CD4-positive, alpha-beta T cell (primary cell): Measurements from ENCODE around the gene WBP1. TPM values are rescaled to one million over a fixed set of nuclear protein-coding genes. Genes with fewer than 3 reads are reported as not detected.

Source experiments
- ATAC-seq: fragments of 200-7000 bp; cut with Tn5 transposase; one replicate; pipeline ENCODE4 v1.10.0; 2022; ENCODE audit warnings: mild to moderate bottlenecking; ENCODE audit not compliant: poor library complexity
- CTCF ChIA-PET: fragments of 350-600 bp; sonication (Branson Sonifier 250); formaldehyde crosslinking; loops from one replicate; lab custom pipeline; 2021; ENCODE audit warnings: antibody characterized with exemption, inconsistent platforms; lab: Charles Lee
- POLR2A ChIA-PET: fragments of 350-600 bp; sonication (Branson Sonifier 250); formaldehyde crosslinking; loops from one replicate; lab custom pipeline; 2021; ENCODE audit warnings: antibody characterized with exemption, inconsistent platforms; lab: Charles Lee
- DNase-seq, 14 experiments: peaks; one replicate each; pipeline ENCODE4 v3.0.0-alpha.2; 2013 to 2020; ENCODE audit warnings: mixed read lengths in 2 of 14
- H3K27ac ChIP-seq, 2 donors: one replicate each; pipeline versions ENCODE4 v1.5.1 to v1.7.0; 2013; ENCODE audit warnings: low read length in 2 of 2, low read depth in 1 of 2, mild to moderate bottlenecking in 1 of 2
- H3K27me3 ChIP-seq, 2 experiments: 1 replicate in 1 of 2; 2 replicates in 1 of 2; pipeline versions ENCODE4 v1.6.1 to v1.7.0; 2013; ENCODE audit warnings: low read length in 2 of 2, control low read depth in 1 of 2, mild to moderate bottlenecking in 1 of 2, moderate library complexity in 1 of 2; ENCODE audit not compliant: insufficient read depth in 2 of 2, control insufficient read depth in 1 of 2
- H3K36me3 ChIP-seq: one replicate; pipeline ENCODE4 v1.6.1; 2013; ENCODE audit warnings: low read length, control low read depth; ENCODE audit not compliant: insufficient read depth
- H3K4me1 ChIP-seq: one replicate; pipeline ENCODE4 v1.6.1; 2013; ENCODE audit warnings: low read length, control low read depth; ENCODE audit not compliant: insufficient read depth
- H3K4me3 ChIP-seq: one replicate; pipeline ENCODE4 v1.5.1; 2013; ENCODE audit warnings: mild to moderate bottlenecking, low read length, moderate library complexity
- H3K9me3 ChIP-seq, 2 experiments: 1 replicate in 1 of 2; 2 replicates in 1 of 2; pipeline versions ENCODE4 v1.6.1 to v1.7.0; 2013; ENCODE audit warnings: low read length in 2 of 2, mild to moderate bottlenecking in 2 of 2, control low read depth in 1 of 2, moderate library complexity in 1 of 2; ENCODE audit not compliant: control insufficient read depth in 1 of 2, insufficient read depth in 1 of 2
- H3K27ac Mint-ChIP-seq: one replicate; pipeline ENCODE4 v1.8.0; 2020; ENCODE audit warnings: mixed read lengths
- H3K27me3 Mint-ChIP-seq: one replicate; pipeline ENCODE4 v1.8.0; 2021; ENCODE audit warnings: mixed read lengths
- H3K36me3 Mint-ChIP-seq: one replicate; pipeline ENCODE4 v1.8.0; 2021; ENCODE audit warnings: low read depth, mixed read lengths
- H3K4me1 Mint-ChIP-seq: one replicate; pipeline ENCODE4 v1.8.0; 2021; ENCODE audit warnings: low read depth, mixed read lengths
- H3K4me3 Mint-ChIP-seq: one replicate; pipeline ENCODE4 v1.8.0; 2020; ENCODE audit warnings: mild to moderate bottlenecking, mixed read lengths
- H3K9me3 Mint-ChIP-seq: one replicate; pipeline ENCODE4 v1.8.0; 2020; ENCODE audit warnings: mixed read lengths
- intact Hi-C, 2 experiments: fragments of 100-400 bp; cut with DNase I in 1 of 2; cut with micrococcal nuclease in 1 of 2; formaldehyde crosslinking; loops; one replicate each; pipeline versions ENCODE4 v1.15.1 to v1.9.0; 2023 to 2025; cut with DNase I, micrococcal nuclease
- total RNA-seq, 174 experiments: library from RNA in 2 of 174; stranded (reverse) in 2 of 174; gene quantifications; one replicate each; pipeline ENCODE4 v1.2.3 and lab custom pipeline; 2021 to 2026
- TF ChIP-seq, protein P1 (sequence below): fragments of 200-600 bp; IDR thresholded peaks from one replicate; pipeline ENCODE4 v1.8.0; 2022; ENCODE audit warnings: antibody characterized with exemption, mild to moderate bottlenecking

Gene WBP1
- total RNA-seq, 2 experiments from 2014 or later: 79.1 to 80.5 TPM

DNA sequence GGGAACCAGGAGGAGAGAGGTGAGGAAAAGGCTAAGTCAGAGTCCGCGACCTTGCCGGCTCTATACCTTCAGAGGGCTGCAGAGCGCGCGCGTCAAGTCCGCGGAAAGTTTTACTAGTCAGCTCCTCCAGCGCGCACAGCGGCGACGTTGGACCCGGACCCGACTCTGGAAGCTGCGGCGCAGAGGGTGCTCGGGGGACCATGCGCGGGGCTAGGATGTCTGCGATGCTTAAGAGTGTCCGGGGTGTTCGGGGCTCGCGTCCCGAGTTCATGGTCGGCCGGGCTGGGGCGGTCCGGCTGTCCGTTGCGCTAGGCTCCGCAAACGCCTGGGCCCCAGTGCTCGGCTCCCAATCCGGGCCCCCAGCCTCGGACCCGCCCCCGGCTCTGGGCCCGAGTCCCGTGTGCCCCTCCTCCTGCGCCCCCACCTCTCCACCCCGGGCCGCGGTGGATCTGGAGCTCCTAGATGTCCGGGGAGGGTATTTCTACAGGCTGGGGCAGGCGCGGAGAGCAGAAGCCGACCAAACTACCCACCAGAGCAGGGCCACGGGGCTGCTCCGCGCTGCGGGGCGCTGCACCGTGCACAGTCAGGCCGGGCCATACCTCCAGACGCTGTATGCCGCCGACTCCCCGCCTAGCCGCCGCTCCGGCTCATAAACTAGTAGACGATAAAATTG, 41.2 kb downstream of the WBP1 start, which contains the start of gene LBX2:
TSS of gene LBX2 (minus strand) at position 337 of the 673 bp plus-strand sequence. CDS start at position 271, 66 bp downstream.
- TF ChIP-seq, protein P1, sequence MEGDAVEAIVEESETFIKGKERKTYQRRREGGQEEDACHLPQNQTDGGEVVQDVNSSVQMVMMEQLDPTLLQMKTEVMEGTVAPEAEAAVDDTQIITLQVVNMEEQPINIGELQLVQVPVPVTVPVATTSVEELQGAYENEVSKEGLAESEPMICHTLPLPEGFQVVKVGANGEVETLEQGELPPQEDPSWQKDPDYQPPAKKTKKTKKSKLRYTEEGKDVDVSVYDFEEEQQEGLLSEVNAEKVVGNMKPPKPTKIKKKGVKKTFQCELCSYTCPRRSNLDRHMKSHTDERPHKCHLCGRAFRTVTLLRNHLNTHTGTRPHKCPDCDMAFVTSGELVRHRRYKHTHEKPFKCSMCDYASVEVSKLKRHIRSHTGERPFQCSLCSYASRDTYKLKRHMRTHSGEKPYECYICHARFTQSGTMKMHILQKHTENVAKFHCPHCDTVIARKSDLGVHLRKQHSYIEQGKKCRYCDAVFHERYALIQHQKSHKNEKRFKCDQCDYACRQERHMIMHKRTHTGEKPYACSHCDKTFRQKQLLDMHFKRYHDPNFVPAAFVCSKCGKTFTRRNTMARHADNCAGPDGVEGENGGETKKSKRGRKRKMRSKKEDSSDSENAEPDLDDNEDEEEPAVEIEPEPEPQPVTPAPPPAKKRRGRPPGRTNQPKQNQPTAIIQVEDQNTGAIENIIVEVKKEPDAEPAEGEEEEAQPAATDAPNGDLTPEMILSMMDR: no peak
- Histone ChIP-seq H3K4me1 (peaks cover 48% of the 10 kb centered on the region), H3K27me3 (peaks cover 53 to 66% of the 10 kb centered on the region in 2 experiments), H3K4me3 (peak within 1 kb of the TSS; percentile 64), H3K36me3 (peaks cover 2% of the 10 kb centered on the region), H3K27ac (no peak within 1 kb of the TSS), H3K9me3 (peaks cover 0 to 37% of the 10 kb centered on the region in 2 experiments)
- CTCF ChIA-PET: interaction anchor here (1.4 kb wide), 1 partner anchor 33 kb away, joined by 3 read pairs; no protein-coding TSS in a partner anchor
- intact Hi-C loops: no loop called here
- H3K4me3 Mint-ChIP-seq: peak within 1 kb of the TSS; percentile 82
- no peaks in the 10 kb centered on the region for H3K9me3 Mint-ChIP-seq
- peak; percentile 13 for ATAC-seq
- H3K27ac Mint-ChIP-seq: no peak within 1 kb of the TSS
- H3K4me1 Mint-ChIP-seq: peaks cover 60% of the 10 kb centered on the region
- peaks cover 4% of the 10 kb centered on the region for H3K36me3 Mint-ChIP-seq
- H3K27me3 Mint-ChIP-seq: peaks cover 67% of the 10 kb centered on the region
- POLR2A ChIA-PET: interaction anchor here (1.0 to 4.5 kb wide), 6 partner anchors 8 to 86 kb away, joined by 3 to 21 read pairs (median 6); partner anchors contain the start of genes AUP1, CCDC142, HTRA2 and PCGF1
- peak in 1 of 14 experiments; percentile 41 for DNase-seq

DNA sequence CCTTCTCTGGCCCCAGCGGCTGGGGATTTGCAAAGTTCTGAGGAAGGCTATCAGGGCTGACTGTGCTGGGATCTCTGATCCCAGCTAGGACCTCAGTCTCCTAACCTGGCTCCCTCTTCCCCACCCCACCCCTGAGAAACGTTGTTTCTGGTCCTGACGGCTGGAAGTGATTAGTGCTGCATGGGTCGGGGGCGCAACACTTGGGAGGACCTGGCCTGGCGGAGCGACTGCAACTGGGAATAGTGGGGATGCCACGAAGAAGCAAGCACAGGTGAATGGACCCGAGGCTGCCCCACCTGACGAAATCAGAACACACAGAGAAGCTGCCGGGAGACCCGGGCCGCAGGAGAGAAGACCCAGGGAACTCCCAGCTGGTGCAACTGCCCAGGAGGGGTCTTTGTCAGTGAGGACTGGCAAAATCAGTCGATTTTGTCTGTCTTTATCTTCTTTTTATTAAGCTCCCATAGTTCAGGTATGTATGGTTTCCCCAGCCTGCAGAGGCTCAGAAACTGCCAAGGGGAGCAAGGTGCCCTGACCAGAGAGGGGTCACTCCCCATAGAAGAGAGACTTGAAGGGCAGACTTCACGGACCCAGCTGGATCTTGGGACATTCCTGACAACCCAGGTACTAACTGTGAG, 41.8 kb downstream of the WBP1 start:
- intact Hi-C loops: no loop called here
- no peak overlapping the region for H3K4me3 Mint-ChIP-seq
- TF ChIP-seq, protein P1: no peak
- no peaks in the 10 kb centered on the region for H3K9me3 Mint-ChIP-seq
- Histone ChIP-seq H3K4me3 (no peak overlapping the region), H3K36me3 (peaks cover 8% of the 10 kb centered on the region), H3K9me3 (peaks cover 0 to 37% of the 10 kb centered on the region in 2 experiments), H3K27ac (no peak overlapping the region), H3K4me1 (peaks cover 48% of the 10 kb centered on the region), H3K27me3 (peaks cover 57 to 71% of the 10 kb centered on the region in 2 experiments)
- ChIA-PET CTCF (interaction anchor here (1.4 to 2.3 kb wide), 2 partner anchors 17 to 32 kb away, joined by 3 to 9 read pairs; partner anchors contain the start of genes CCDC142 and TTC31), POLR2A (interaction anchor here (1.0 to 4.5 kb wide), 5 partner anchors 18 to 85 kb away, joined by 3 to 21 read pairs (median 4); partner anchors contain the start of genes AUP1, CCDC142, HTRA2 and TTC31)
- no peak overlapping the region for H3K27ac Mint-ChIP-seq
- H3K36me3 Mint-ChIP-seq: peaks cover 10% of the 10 kb centered on the region
- ATAC-seq (no peak), DNase-seq (no peak)
- H3K27me3 Mint-ChIP-seq: peaks cover 74% of the 10 kb centered on the region
- peaks cover 67% of the 10 kb centered on the region for H3K4me1 Mint-ChIP-seq

DNA sequence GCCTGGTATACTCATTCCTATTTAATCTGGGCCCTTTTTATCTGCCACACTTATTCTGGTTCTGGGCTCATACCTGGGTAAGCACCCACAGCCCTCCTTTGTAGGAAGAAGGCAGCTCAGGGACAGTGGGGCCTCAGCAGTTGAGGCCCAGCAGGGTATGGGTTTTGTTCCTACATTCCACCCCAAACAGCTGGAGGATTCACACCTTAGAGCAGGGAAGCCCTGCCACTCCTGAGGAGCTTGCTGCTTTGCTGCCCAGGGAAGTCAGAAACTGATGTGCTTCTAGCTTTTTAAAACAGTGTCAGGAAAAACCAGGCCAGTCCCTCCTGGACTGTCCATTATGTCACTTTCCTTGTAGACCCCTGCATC, 42.3 kb downstream of the WBP1 start:
- Mint-ChIP-seq H3K4me1 (peaks cover 72% of the 10 kb centered on the region), H3K27ac (no peak overlapping the region), H3K27me3 (peaks cover 79% of the 10 kb centered on the region), H3K36me3 (peaks cover 15% of the 10 kb centered on the region), H3K4me3 (no peak overlapping the region), H3K9me3 (no peaks in the 10 kb centered on the region)
- Histone ChIP-seq H3K36me3 (peaks cover 13% of the 10 kb centered on the region), H3K9me3 (peaks cover 0 to 37% of the 10 kb centered on the region in 2 experiments), H3K4me3 (no peak overlapping the region), H3K27me3 (peaks cover 60 to 72% of the 10 kb centered on the region in 2 experiments), H3K4me1 (peaks cover 53% of the 10 kb centered on the region), H3K27ac (no peak overlapping the region)
- TF ChIP-seq, protein P1: no peak
- no peak for DNase-seq
- no peak for ATAC-seq
- ChIA-PET CTCF (interaction anchor here (1.4 to 2.3 kb wide), 2 partner anchors 17 to 31 kb away, joined by 3 to 9 read pairs; partner anchors contain the start of genes CCDC142 and TTC31), POLR2A (interaction anchor here (0.6 to 4.5 kb wide), 6 partner anchors 18 to 672 kb away, joined by 3 to 21 read pairs (median 4); partner anchors contain the start of genes AUP1, CCDC142, HTRA2 and STAMBP)
- intact Hi-C loops: no loop called here
